Colonic mucosa (tissue), 4 donors: ENCODE data around the gene RHOBTB1. TPM values are rescaled to one million over a fixed set of nuclear protein-coding genes. Genes with fewer than 3 reads are reported as not detected.

ENCODE experiments used
- DNase-seq: peaks from one replicate; pipeline ENCODE4 v3.0.0-alpha.2; 2020
- H3K27ac ChIP-seq: fragments of 200-600 bp; one replicate; pipeline ENCODE4 v1.8.0; 2021
- H3K27me3 ChIP-seq: fragments of 200-600 bp; one replicate; pipeline ENCODE4 v1.8.0; 2021
- H3K36me3 ChIP-seq: fragments of 200-600 bp; one replicate; pipeline ENCODE4 v1.8.0; 2021
- H3K4me1 ChIP-seq: fragments of 200-600 bp; one replicate; pipeline ENCODE4 v1.8.0; 2021; ENCODE audit warnings: mild to moderate bottlenecking
- H3K4me3 ChIP-seq: fragments of 200-600 bp; one replicate; pipeline ENCODE4 v1.8.0; 2021
- H3K9ac ChIP-seq, 2 donors: one replicate each; pipeline ENCODE4 v1.7.0; 2013; ENCODE audit warnings: control low read depth in 2 of 2, low read depth in 2 of 2, low read length in 2 of 2
- H3K9me3 ChIP-seq: fragments of 200-600 bp; one replicate; pipeline ENCODE4 v1.8.0; 2021
- CTCF ChIP-seq: fragments of 200-600 bp; IDR thresholded peaks from one replicate; pipeline ENCODE4 v1.8.0; 2022; ENCODE audit warnings: antibody characterized with exemption, mild to moderate bottlenecking
- intact Hi-C: fragments of 100-400 bp; cut with DNase I; formaldehyde crosslinking; loops from one replicate; pipeline ENCODE4 v1.14.1; 2022
- total RNA-seq, 2 donors: library from RNA; stranded (reverse); fragmentation: NEBNext Ultra II Directional in 1 of 2; extraction: Animal tissue kit (Norgen Biotek cat#: 25700) in 1 of 2; gene quantifications; one replicate each; pipeline ENCODE4 v1.2.1, GENCODE V29; 2021
- donor health status: healthy.
- donor health status: DM: no; HTN: no; CAD: no.
- donor health status: DM: no; HTN: no; CAD: no.

Gene RHOBTB1
- total RNA-seq, 2 donors from 2014 or later = 2.5 to 4.9 TPM

DNA sequence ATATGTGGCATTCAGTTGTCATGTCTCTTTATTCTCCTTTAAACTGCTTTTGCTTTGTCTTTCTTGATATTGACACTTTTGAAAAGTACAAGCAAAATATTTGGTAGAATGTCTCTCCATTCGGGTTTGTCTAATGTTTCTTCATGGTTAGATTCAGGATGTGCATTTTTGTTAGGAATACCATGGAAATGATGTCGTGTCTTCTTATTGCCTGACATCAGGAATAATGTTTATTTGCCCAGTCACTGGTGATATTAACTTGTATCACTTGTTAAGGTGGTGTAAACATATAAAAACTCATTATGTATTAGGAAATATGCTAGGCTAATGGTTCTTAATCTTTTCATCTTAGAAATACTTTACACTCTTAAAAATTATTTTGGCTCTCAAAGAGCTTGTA, 122.3 kb downstream of the RHOBTB1 start:
- no peaks in the 10 kb centered on the region for H3K4me1 ChIP-seq
- no peak overlapping the region for H3K27ac ChIP-seq
- no peak overlapping the region for H3K9ac ChIP-seq
- no peak for DNase-seq
- H3K27me3 ChIP-seq = no peaks in the 10 kb centered on the region
- intact Hi-C loops = loop anchor here (5.0 kb wide), 1 partner anchor 141 kb away; no protein-coding TSS in a partner anchor
- no peak overlapping the region for H3K4me3 ChIP-seq
- no peak for TF ChIP-seq CTCF
- H3K36me3 ChIP-seq = no peaks in the 10 kb centered on the region
- no peaks in the 10 kb centered on the region for H3K9me3 ChIP-seq

GRCh38 chr10:60820093-60820754, 123.8 kb downstream of the RHOBTB1 start:
- no peak for DNase-seq
- Histone ChIP-seq H3K9me3 (no peaks in the 10 kb centered on the region), H3K4me3 (no peak overlapping the region), H3K9ac (no peak overlapping the region), H3K4me1 (no peaks in the 10 kb centered on the region), H3K36me3 (no peaks in the 10 kb centered on the region), H3K27ac (no peak overlapping the region), H3K27me3 (no peaks in the 10 kb centered on the region)
- intact Hi-C loops = loop anchor here (5.0 kb wide), 1 partner anchor 142 kb away; no protein-coding TSS in a partner anchor
- no peak for TF ChIP-seq CTCF

Other genes starting within 250 kb of the RHOBTB1 start
- gene CDK1, start 165.7 kb downstream of the RHOBTB1 start, total RNA-seq = 10 to 100 TPM; 16.5 to 53.8 TPM